Measurements from ENCODE around the gene CSTF1.

GRCh38 chr20:56395166-56395565 is 2.7 kb downstream of the CSTF1 start:
- TF ChIP-seq CTCF (IDR thresholded peaks at IDR 0.05) (no peak), POLR2A (IDR thresholded peaks at IDR 0.05) (no peak)

Data from adrenal gland (tissue), 5 donors.